Liver (tissue), 9 donors: ENCODE results near the gene SLC25A33. TPM values are rescaled to one million over a fixed set of nuclear protein-coding genes. Genes with fewer than 3 reads are reported as not detected.
"Not testable (repeated sequence)": the region's sequence is repeated elsewhere in the genome, so short reads cannot be mapped to it uniquely, and the experiment has no call there.

ENCODE experiments used
- DNase-seq: peaks from one replicate; pipeline ENCODE4 v3.0.0-alpha.2; 2017; ENCODE audit warnings: low spot score
- H3K27ac ChIP-seq, 2 donors: one replicate each; pipeline ENCODE4 v1.7.0; 2013; ENCODE audit warnings: inconsistent platforms in 2 of 2, low read length in 2 of 2, control low read depth in 1 of 2, low read depth in 1 of 2, mild to moderate bottlenecking in 1 of 2
- H3K27me3 ChIP-seq, 4 donors: one replicate each; pipeline versions ENCODE4 v1.6.1 to v1.7.0; 2013; ENCODE audit warnings: low read length in 3 of 4, inconsistent platforms in 1 of 4, mild to moderate bottlenecking in 1 of 4, moderate library complexity in 1 of 4; ENCODE audit not compliant: control insufficient read depth in 4 of 4, insufficient read depth in 4 of 4
- H3K36me3 ChIP-seq, 4 donors: one replicate each; pipeline versions ENCODE4 v1.6.1 to v1.7.0; 2013; ENCODE audit warnings: low read length in 3 of 4, mild to moderate bottlenecking in 3 of 4, low read depth in 1 of 4, moderate library complexity in 1 of 4; ENCODE audit not compliant: control insufficient read depth in 4 of 4, insufficient read depth in 3 of 4
- H3K4me1 ChIP-seq, 4 donors: one replicate each; pipeline versions ENCODE4 v1.6.1 to v1.7.0; 2013; ENCODE audit warnings: low read length in 3 of 4, mild to moderate bottlenecking in 3 of 4, moderate library complexity in 1 of 4; ENCODE audit not compliant: control insufficient read depth in 4 of 4, insufficient read depth in 4 of 4
- H3K4me3 ChIP-seq, 3 donors: one replicate each; pipeline versions ENCODE4 v1.6.1 to v1.7.0; 2013; ENCODE audit warnings: low read length in 3 of 3, control low read depth in 1 of 3, low read depth in 1 of 3, mild to moderate bottlenecking in 1 of 3
- H3K9ac ChIP-seq, 2 donors: one replicate each; pipeline ENCODE4 v1.7.0; 2013; ENCODE audit warnings: low read length in 2 of 2, mild to moderate bottlenecking in 2 of 2, moderate library complexity in 2 of 2, control low read depth in 1 of 2, low read depth in 1 of 2
- H3K9me3 ChIP-seq, 4 donors: one replicate each; pipeline versions ENCODE4 v1.6.1 to v1.7.0; 2013; ENCODE audit warnings: low read length in 3 of 4; ENCODE audit not compliant: control insufficient read depth in 4 of 4
- CTCF ChIP-seq: fragments of 150-350 bp; IDR thresholded peaks from 2 replicates; pipeline ENCODE4 v1.5.1; 2017; ENCODE audit warnings: improper control_type of control experiment, low read depth, low read length; ENCODE audit not compliant: missing input control
- FOXA2 ChIP-seq: IDR thresholded peaks from 2 replicates; pipeline ENCODE4 v1.6.1; 2016; ENCODE audit warnings: antibody characterized with exemption
- HNF4A ChIP-seq, 2 donors: conservative IDR thresholded peaks; 2 replicates each; pipeline ENCODE4 v1.6.1; 2016; ENCODE audit warnings: antibody characterized with exemption in 2 of 2, mild to moderate bottlenecking in 2 of 2
- JUND ChIP-seq, 2 donors: IDR thresholded peaks; 2 replicates each; pipeline ENCODE4 v1.6.1; 2016; ENCODE audit warnings: antibody characterized with exemption in 2 of 2
- MAX ChIP-seq: IDR thresholded peaks from 2 replicates; pipeline ENCODE4 v1.6.1; 2016; ENCODE audit warnings: antibody characterized with exemption
- NR2F2 ChIP-seq: IDR thresholded peaks from 2 replicates; pipeline ENCODE4 v1.6.1; 2016; ENCODE audit warnings: antibody characterized with exemption
- REST ChIP-seq: IDR thresholded peaks from 2 replicates; pipeline ENCODE4 v1.6.1; 2016; ENCODE audit warnings: antibody characterized with exemption, mild to moderate bottlenecking
- RXRA ChIP-seq, 2 donors: IDR thresholded peaks; 2 replicates each; pipeline ENCODE4 v1.6.1; 2017 to 2018; ENCODE audit warnings: antibody characterized with exemption in 2 of 2, mild to moderate bottlenecking in 1 of 2
- SP1 ChIP-seq: IDR thresholded peaks from 2 replicates; pipeline ENCODE4 v1.6.1; 2018; ENCODE audit warnings: antibody characterized with exemption, mild to moderate bottlenecking
- TAF1 ChIP-seq: conservative IDR thresholded peaks from 2 replicates; pipeline ENCODE4 v1.6.1; 2016; ENCODE audit warnings: antibody characterized with exemption, mild to moderate bottlenecking
- ZBTB33 ChIP-seq: IDR thresholded peaks from 2 replicates; pipeline ENCODE4 v1.6.1; 2016; ENCODE audit warnings: antibody characterized with exemption
- WGBS: extraction: QIAGEN DNeasy Blood & Tissue Kit; methylation state at CpG from one replicate; pipeline ENCODE4 v1.1.7; 2013; 5-methylcytosine and 5-hydroxymethylcytosine counted together
- polyA plus RNA-seq, 2 donors: library from polyadenylated mRNA; stranded (reverse) in 1 of 2; unstranded in 1 of 2; fragments of 200-250 nt in 1 of 2; fragments of >200 nt in 1 of 2; fragmentation: Nextera tagmentation in 1 of 2; extraction: Ambion mirVana in 1 of 2; gene quantifications; one replicate each; pipeline versions ENCODE4 v1.2.1 to v1.2.3, GENCODE V29; 2013 to 2015
- total RNA-seq, 2 donors: library from RNA; depleted of rRNA; stranded (reverse); fragments of >200 nt; gene quantifications; one replicate each; pipeline ENCODE4 v1.2.3, GENCODE V29; 2014
- donor health status: healthy.
- donor health status: healthy.
- donor health status: healthy.
- donor health status: healthy.
- donor health status: healthy.

SLC25A33 gene
- total and polyA plus RNA-seq, 4 donors: 6.9 to 19.1 (median 10.7) TPM

- no peak for DNase-seq
- no peak overlapping the region for H3K27ac ChIP-seq
- WGBS: 88% methylated on average over 5 of the region's 5 CpGs
- no peak overlapping the region for H3K4me3 ChIP-seq
- no peak overlapping the region for H3K9ac ChIP-seq
- H3K9me3 ChIP-seq: no peaks in the 10 kb centered on the region
- no peaks in the 10 kb centered on the region for H3K27me3 ChIP-seq
- TF ChIP-seq CTCF: no peak
- TF ChIP-seq HNF4A (conservative IDR thresholded peaks at IDR 0.05): no peak
- no peak for TF ChIP-seq ZBTB33
- no peak for TF ChIP-seq FOXA2
- no peak for TF ChIP-seq TAF1
- TF ChIP-seq NR2F2: no peak
- TF ChIP-seq MAX: no peak
- TF ChIP-seq RXRA (IDR thresholded peaks at IDR 0.05): no peak
- no peak for TF ChIP-seq REST
- TF ChIP-seq JUND (IDR thresholded peaks at IDR 0.05): no peak
- H3K4me1 ChIP-seq: peaks cover 0 to 22% (median 14%) of the 10 kb centered on the region in 4 donors
- peaks cover 6 to 9% (median 7%) of the 10 kb centered on the region in 4 donors for H3K36me3 ChIP-seq
Measured at GRCh38 chr1:9559673-9560072, 20.4 kb downstream of the SLC25A33 start.

DNA sequence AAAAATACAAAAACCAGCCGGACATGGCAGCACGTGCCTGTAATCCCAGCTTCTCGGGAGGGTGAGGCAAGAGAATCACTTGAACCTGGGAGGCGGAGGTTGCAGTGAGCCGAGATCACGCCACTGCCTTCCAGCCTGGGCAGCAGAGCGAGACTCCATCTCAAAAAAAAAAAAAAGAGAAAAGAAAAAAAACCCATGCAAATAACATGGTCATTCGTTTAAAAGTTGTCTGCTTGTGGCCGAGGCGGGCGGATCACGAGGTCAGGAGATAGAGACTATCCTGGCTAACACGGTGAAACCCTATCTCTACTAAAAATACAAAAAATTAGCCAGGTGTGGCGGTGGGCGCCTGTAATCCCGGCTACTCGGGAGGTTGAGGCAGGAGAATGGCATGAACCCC lies 20.8 kb downstream of the SLC25A33 start:
- not testable (repeated sequence) for H3K27ac ChIP-seq, H3K4me3 ChIP-seq, H3K27me3 ChIP-seq, H3K9me3 ChIP-seq, H3K9ac ChIP-seq, DNase-seq, H3K36me3 ChIP-seq
- peaks cover 0 to 20% (median 14%) of the 10 kb centered on the region in 4 donors for H3K4me1 ChIP-seq
- WGBS: 94% methylated on average over 17 of the region's 17 CpGs

- Histone ChIP-seq H3K9me3 (no peaks in the 10 kb centered on the region), H3K9ac (no peak overlapping the region), H3K27ac (no peak overlapping the region), H3K36me3 (peaks cover 4 to 7% (median 7%) of the 10 kb centered on the region in 4 donors), H3K27me3 (no peaks in the 10 kb centered on the region), H3K4me3 (no peak overlapping the region), H3K4me1 (peaks cover 0 to 12% (median 9%) of the 10 kb centered on the region in 4 donors)
- TF ChIP-seq REST (no peak), RXRA (IDR thresholded peaks at IDR 0.05) (peak; percentile 32 to 64), SP1 (peak; percentile 40), JUND (IDR thresholded peaks at IDR 0.05) (peak in 1 of 2 donors; percentile 17)
- WGBS: 61% methylated on average over 3 of the region's 3 CpGs
- DNase-seq: no peak
Measured at GRCh38 chr1:9561429-9561828, 22.2 kb downstream of the SLC25A33 start.
